Brain microvascular endothelial cell (primary cell): ENCODE results near the gene PYY.
"Not testable (repeated sequence)": the region's sequence is repeated elsewhere in the genome, so short reads cannot be mapped to it uniquely, and the experiment has no call there.

Source experiments
- DNase-seq: peaks from one replicate; pipeline ENCODE4 v3.0.0-alpha.2; 2020
- H3K27ac ChIP-seq: fragments of 250-450 bp; sonication (Bioruptor Pico); 2 replicates; pipeline ENCODE4 v1.5.1; 2020; ENCODE audit warnings: mild to moderate bottlenecking, moderate library complexity
- H3K27me3 ChIP-seq: fragments of 250-450 bp; sonication (Bioruptor Pico); replicated peaks from 2 replicates; pipeline ENCODE4 v1.5.1; 2020; ENCODE audit warnings: mild to moderate bottlenecking
- H3K36me3 ChIP-seq: fragments of 250-450 bp; sonication (Bioruptor Pico); replicated peaks from 2 replicates; pipeline ENCODE4 v1.5.1; 2020; ENCODE audit warnings: mild to moderate bottlenecking
- H3K4me3 ChIP-seq: 2 replicates; pipeline ENCODE4 v1.5.1; 2011; ENCODE audit warnings: low read depth, mild to moderate bottlenecking, control low read depth, low read length, moderate library complexity
- in situ Hi-C: cut with HindIII; loops from 2 replicates; pipeline ENCODE4 v1.10.0; 2017; ENCODE audit warnings: low sequenced_read_pairs, low pct_ligation_motif_present
- TF ChIP-seq, protein P1 (sequence below): IDR thresholded peaks from 2 replicates; pipeline ENCODE4 v1.5.1; 2011; ENCODE audit warnings: low read depth, mild to moderate bottlenecking, moderate library complexity, low read length, control low read depth, inconsistent platforms; ENCODE audit errors: missing control alignments

The PYY gene

DNA sequence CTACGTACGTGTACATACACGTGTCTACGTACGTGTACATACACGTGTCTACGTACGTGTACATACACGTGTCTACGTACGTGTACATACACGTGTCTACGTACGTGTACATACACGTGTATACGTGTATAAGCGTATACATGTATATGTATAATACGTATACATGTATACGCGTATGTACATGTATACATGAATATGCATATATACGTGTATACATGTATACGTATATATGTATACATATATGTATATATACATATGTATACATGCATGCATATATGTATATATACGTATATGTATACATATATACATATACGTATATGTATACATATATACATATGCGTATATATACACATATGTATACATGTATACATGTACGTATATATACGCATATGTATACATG, 22.2 kb upstream of the PYY start:
- DNase-seq: no peak
- Histone ChIP-seq H3K27me3 (peaks cover 29% of the 10 kb centered on the region), H3K4me3 (no peak overlapping the region), H3K36me3 (no peaks in the 10 kb centered on the region), H3K27ac (no peak overlapping the region)
- in situ Hi-C loops: no loop called here
- TF ChIP-seq, protein P1, sequence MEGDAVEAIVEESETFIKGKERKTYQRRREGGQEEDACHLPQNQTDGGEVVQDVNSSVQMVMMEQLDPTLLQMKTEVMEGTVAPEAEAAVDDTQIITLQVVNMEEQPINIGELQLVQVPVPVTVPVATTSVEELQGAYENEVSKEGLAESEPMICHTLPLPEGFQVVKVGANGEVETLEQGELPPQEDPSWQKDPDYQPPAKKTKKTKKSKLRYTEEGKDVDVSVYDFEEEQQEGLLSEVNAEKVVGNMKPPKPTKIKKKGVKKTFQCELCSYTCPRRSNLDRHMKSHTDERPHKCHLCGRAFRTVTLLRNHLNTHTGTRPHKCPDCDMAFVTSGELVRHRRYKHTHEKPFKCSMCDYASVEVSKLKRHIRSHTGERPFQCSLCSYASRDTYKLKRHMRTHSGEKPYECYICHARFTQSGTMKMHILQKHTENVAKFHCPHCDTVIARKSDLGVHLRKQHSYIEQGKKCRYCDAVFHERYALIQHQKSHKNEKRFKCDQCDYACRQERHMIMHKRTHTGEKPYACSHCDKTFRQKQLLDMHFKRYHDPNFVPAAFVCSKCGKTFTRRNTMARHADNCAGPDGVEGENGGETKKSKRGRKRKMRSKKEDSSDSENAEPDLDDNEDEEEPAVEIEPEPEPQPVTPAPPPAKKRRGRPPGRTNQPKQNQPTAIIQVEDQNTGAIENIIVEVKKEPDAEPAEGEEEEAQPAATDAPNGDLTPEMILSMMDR: no peak

DNA sequence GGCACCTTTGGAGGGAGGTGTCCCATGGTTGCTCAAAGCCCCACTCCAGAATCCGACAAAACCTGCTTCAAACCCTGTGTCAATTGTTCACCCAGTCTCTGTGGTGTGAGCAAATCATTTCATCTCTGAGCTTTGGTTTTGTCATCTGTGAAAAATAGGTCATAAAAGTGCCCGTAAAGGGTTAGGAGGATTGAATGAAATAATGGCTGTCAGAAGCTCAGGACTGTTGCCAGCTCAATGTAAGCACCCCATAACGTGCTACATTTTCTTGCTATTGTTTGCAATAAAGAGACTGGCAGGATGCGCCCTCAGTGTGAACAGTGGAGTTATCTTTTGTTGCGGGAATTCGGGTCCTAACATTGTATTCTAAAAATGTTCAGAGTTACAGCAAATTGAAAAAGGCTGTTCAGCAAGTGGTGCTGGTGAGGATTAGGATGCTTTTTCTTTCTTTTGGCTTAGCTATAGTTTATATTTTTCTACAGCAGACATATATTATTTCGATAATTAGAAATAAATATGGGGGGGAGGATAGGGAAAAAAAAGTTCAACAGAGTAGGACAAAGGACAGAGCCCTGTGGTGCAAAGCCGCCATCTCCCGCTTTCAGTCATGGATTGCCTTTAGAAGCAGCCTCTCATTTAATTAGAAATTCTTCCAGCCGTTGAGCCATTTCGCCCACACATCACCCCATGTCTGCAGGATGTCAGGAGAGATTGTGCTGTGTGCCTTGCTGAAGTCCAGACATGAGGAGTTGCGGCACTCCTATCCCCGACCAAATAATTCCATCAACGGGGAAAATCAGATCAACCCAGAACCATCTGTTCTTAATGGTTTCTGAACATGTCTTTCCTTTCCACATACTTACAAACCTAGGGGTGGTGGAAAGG, 20.9 kb upstream of the PYY start:
- in situ Hi-C loops: no loop called here
- TF ChIP-seq, protein P1: no peak

DNA sequence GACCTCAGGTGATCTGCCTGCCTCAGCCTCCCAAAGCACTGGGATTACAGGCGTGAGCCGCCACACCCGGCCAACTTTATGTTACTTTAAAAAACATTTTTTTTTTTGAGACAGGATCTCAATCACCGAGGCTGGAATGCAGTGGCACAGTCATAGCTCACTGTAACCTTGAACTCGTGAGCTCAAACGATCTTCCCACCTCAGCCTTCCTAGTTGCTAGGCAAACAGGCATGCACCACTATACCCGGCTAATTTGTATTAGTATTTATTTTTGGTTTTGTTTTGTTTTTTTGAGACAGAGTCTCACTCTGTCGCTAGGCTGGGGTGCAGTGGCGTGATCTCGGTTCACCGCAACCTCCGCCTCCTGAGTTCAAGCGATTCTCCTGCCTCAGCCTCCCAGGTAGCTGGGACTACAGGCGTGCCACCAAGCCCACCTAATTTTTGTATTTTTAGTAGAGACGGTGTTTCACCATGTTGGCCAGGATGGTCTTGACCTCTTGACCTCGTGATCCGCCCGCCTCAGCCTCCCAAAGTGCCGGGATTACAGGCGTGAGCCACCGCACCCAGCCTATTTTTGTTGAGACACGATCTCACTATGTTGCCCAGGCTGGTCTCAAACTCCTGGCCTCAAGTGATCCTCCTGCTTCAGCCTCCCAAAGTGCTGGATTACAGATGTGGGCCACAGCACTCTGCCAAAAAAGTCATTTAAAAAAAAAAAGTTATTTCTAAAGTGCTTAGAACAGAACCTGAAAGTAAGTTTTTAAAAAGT, 18.9 kb upstream of the PYY start:
- in situ Hi-C loops, DNase-seq, H3K27ac ChIP-seq: not testable (repeated sequence)

More for the DNA sequence above, 20.9 kb upstream of the PYY start:
- Histone ChIP-seq H3K4me3 (no peak overlapping the region), H3K27me3 (peaks cover 29% of the 10 kb centered on the region), H3K36me3 (no peaks in the 10 kb centered on the region), H3K27ac (no peak overlapping the region)
- no peak for DNase-seq

DNA sequence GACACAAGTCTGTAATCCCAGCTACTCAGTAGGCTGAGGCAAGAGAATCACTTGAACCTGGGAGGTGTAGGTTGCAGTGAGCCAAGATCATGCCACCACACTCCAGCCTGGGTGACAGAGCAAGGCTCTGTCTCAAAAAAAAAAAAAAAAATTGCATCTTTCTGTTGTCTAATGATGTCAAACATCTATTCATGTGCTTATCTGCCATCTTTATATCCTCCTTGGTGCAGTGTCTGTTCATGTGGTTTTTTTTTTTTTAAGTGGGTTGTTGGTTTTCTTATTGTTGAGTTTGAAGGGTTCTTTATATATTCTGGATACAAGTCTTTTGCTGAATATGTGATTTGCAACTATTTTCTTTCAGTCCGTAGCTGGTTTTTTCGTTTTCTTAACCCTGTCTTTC, 17.7 kb upstream of the PYY start:
- H3K36me3 ChIP-seq, DNase-seq, in situ Hi-C loops, H3K27ac ChIP-seq, H3K4me3 ChIP-seq: not testable (repeated sequence)
- peaks cover 15% of the 10 kb centered on the region for H3K27me3 ChIP-seq

More for the DNA sequence above, 18.9 kb upstream of the PYY start:
- not testable (repeated sequence) for H3K36me3 ChIP-seq, H3K4me3 ChIP-seq
- H3K27me3 ChIP-seq: peaks cover 18% of the 10 kb centered on the region

DNA sequence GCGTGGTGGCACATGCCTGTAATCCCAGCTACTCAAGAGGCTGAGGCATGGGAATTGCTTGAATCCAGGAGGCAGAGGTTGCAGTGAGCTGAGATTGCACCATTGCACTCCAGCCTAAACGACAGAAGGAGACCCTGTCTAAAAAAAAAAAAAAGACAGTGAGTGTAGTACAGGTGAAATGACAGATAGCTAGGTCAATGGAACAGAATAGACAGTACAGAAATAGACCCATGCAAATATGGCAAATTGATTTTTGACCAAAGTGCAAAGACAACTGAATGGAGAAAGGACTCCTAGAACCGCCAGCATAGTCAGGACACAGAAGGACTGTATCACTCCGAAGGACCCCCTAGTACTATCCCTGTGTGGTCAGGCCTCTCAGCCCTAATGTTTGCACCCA, 16.6 kb upstream of the PYY start:
- DNase-seq: no peak
- TF ChIP-seq, protein P1: no peak
- in situ Hi-C loops: no loop called here
- H3K27me3 ChIP-seq: peaks cover 15% of the 10 kb centered on the region
- H3K4me3 ChIP-seq: no peak overlapping the region
- H3K27ac ChIP-seq: no peak overlapping the region
- no peaks in the 10 kb centered on the region for H3K36me3 ChIP-seq

DNA sequence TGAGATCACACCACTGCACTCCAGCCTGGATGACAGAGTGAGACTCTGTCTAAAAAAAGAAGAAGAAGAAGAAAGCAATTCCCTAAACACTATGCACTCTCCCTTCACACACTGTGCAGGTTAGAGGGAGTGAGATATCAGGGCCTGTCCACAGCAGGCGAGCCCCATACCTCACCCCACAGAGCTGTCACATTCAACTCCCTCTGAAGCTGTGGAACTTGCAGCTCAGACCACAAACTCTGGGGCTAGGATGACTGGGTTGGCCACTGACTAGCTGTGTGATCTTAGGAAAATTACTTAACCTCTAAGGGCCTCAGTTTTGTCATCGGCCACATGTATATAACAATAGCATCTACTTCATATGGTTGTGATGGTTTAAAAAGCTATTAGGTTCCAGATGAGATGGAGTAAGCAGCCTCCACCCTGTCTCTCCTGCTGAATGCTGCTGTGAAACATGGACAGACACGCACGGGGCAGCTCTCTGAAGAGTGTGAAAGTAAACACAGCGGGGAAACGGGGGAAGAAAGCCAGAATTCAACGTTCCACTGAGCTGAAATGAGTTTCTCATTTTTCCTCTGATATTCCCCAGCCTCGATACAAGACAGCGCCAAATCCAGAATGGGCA, 13.6 kb upstream of the PYY start:
- in situ Hi-C loops: no loop called here

More for the DNA sequence above, 13.6 kb upstream of the PYY start:
- Histone ChIP-seq H3K27ac (no peak overlapping the region), H3K36me3 (no peaks in the 10 kb centered on the region), H3K4me3 (no peak overlapping the region), H3K27me3 (no peaks in the 10 kb centered on the region)
- TF ChIP-seq, protein P1: no peak
- no peak for DNase-seq
